HepG2 (cell line): ENCODE measurements around the gene CEP63. TPM values are rescaled to one million over a fixed set of nuclear protein-coding genes. Genes with fewer than 3 reads are reported as not detected.

Experiments used
- ATF3 ChIP-seq: sonication (generic); formaldehyde crosslinking; IDR thresholded peaks from 2 replicates; pipeline ENCODE4 v1.4.0; 2020; ENCODE audit warnings: missing genetic modification reagents
- ATF7-NPFF ChIP-seq: sonication (generic); formaldehyde crosslinking; IDR thresholded peaks from 2 replicates; pipeline ENCODE4 v1.8.1; 2023; ENCODE audit warnings: mild to moderate bottlenecking, low read depth, missing genetic modification reagents, moderate library complexity
- MEIS2 ChIP-seq: sonication (generic); formaldehyde crosslinking; IDR thresholded peaks from 2 replicates; pipeline ENCODE4 v1.9.0; 2021; ENCODE audit warnings: mild to moderate bottlenecking, missing genetic modification reagents
- NFKBIZ ChIP-seq: IDR thresholded peaks from 2 replicates; pipeline ENCODE4 v1.6.1; 2018; ENCODE audit warnings: missing genetic modification reagents, missing compliant biosample characterization
- PAXIP1 ChIP-seq: sonication (generic); formaldehyde crosslinking; conservative IDR thresholded peaks from 2 replicates; pipeline ENCODE4 v1.4.0; 2020; ENCODE audit warnings: mild to moderate bottlenecking, missing genetic modification reagents, moderate library complexity
- REST ChIP-seq, 2 experiments: IDR thresholded peaks; 2 replicates each; pipeline ENCODE4 v1.6.1; 2011 to 2012; ENCODE audit warnings: low read length in 2 of 2, borderline replicate concordance in 1 of 2, low read depth in 1 of 2, mild to moderate bottlenecking in 1 of 2, moderate library complexity in 1 of 2
- SAFB2 ChIP-seq: sonication (generic); formaldehyde crosslinking; IDR thresholded peaks from 2 replicates; pipeline ENCODE4 v1.5.1; 2020; ENCODE audit warnings: missing genetic modification reagents, low read depth, mild to moderate bottlenecking, borderline replicate concordance
- SOX5 ChIP-seq: IDR thresholded peaks from 2 replicates; pipeline ENCODE4 v1.6.1; 2016; ENCODE audit warnings: borderline replicate concordance
- TCF7L2 ChIP-seq: IDR thresholded peaks from 2 replicates; pipeline ENCODE4 v1.6.1; 2011; ENCODE audit warnings: mild to moderate bottlenecking, low read depth, low read length, moderate library complexity
- TFDP2 ChIP-seq: sonication (generic); formaldehyde crosslinking; IDR thresholded peaks from 2 replicates; pipeline ENCODE4 v1.4.0; 2020; ENCODE audit warnings: missing genetic modification reagents
- TRAFD1 ChIP-seq: sonication (generic); formaldehyde crosslinking; IDR thresholded peaks from 2 replicates; pipeline ENCODE4 v1.5.1; 2020; ENCODE audit warnings: missing genetic modification reagents, mild to moderate bottlenecking, borderline replicate concordance
- ZNF354B ChIP-seq: sonication (generic); formaldehyde crosslinking; IDR thresholded peaks from 2 replicates; pipeline ENCODE4 v1.8.0; 2022; ENCODE audit warnings: mild to moderate bottlenecking, missing genetic modification reagents
- ZNF564 ChIP-seq: sonication (generic); formaldehyde crosslinking; IDR thresholded peaks from 2 replicates; pipeline ENCODE4 v1.8.1; 2023; ENCODE audit warnings: mild to moderate bottlenecking, missing genetic modification reagents
- polyA plus RNA-seq, 8 experiments: library from polyadenylated mRNA; depleted of rRNA in 3 of 8; stranded (reverse) in 7 of 8; unstranded in 1 of 8; fragments of >200 nt; fragmentation: Illumina TruSeq in 4 of 8; extraction: Trizol in 4 of 8; gene quantifications; 2 replicates each; pipeline versions ENCODE4 v1.2.1 to v1.2.3, GENCODE V29; 2011 to 2016; ENCODE audit warnings: low read depth in 4 of 8, missing spikeins in 1 of 8, mixed read lengths in 1 of 8; ENCODE audit not compliant: insufficient read depth in 1 of 8
- total RNA-seq, 5 experiments: library from RNA; depleted of rRNA; stranded (reverse); fragments of >200 nt; fragmentation: Illumina TruSeq; extraction: Trizol; gene quantifications; 2 replicates each; pipeline ENCODE4 v1.2.3, GENCODE V29; 2016; ENCODE audit warnings: low read depth in 1 of 5

Gene CEP63
- total and polyA plus RNA-seq, 2 of the 13 experiments (the other 11 are each of a cell fraction or from before 2014, with no cell fraction given) = 7.2 to 18.4 TPM

- no peak for TF ChIP-seq TCF7L2
- no peak for TF ChIP-seq TRAFD1 (CRISPR knock-in tag)
- no peak; the same call in 1 of the 2 replicates for TF ChIP-seq ATF3 (CRISPR knock-in tag)
- peak; percentile 26 for TF ChIP-seq PAXIP1 (CRISPR knock-in tag)
- no peak; a peak in 1 of 4 replicates for TF ChIP-seq REST (IDR thresholded peaks at IDR 0.05; ENCODE audit: borderline replicate concordance in 1 of 2, low read depth in 1 of 2, low read length in 2 of 2)
- TF ChIP-seq ZNF354B (CRISPR knock-in tag) = no peak
- peak; percentile 95 for TF ChIP-seq SOX5
- TF ChIP-seq MEIS2 (CRISPR knock-in tag) = no peak
- TF ChIP-seq NFKBIZ (CRISPR knock-in tag) = 0 out of 2 replicates have a peak, but pooled peaks have one; percentile 34
- peak; percentile 3; the same call in 1 of the 2 replicates for TF ChIP-seq SAFB2 (CRISPR knock-in tag)
- TF ChIP-seq ZNF564 (CRISPR knock-in tag) = peak; percentile 94
- TF ChIP-seq TFDP2 (CRISPR knock-in tag) = peak; percentile 92
- peak; percentile 89 for TF ChIP-seq ATF7-NPFF
These were observed at the start of gene CEP63, which contains the start of gene ANAPC13 (continued) for GRCh38 chr3:134485718-134486576.
